HEK293 (cell line): ENCODE data around the gene MACROD1.

Source experiments
- CTCF ChIA-PET: fragments of 350-600 bp; formaldehyde crosslinking; extraction: SDS; loops from one replicate; lab custom pipeline; 2021; ENCODE audit warnings: antibody characterized with exemption; lab: Yijun Ruan, JAX
- POLR2A ChIA-PET: fragments of 300-600 bp; formaldehyde crosslinking; extraction: SDS; loops from one replicate; lab custom pipeline; 2020; ENCODE audit warnings: antibody characterized with exemption, inconsistent platforms; lab: Yijun Ruan, JAX
- H3K27ac ChIP-seq: fragments of 200-500 bp; sonication (Bioruptor generic); 2 replicates; pipeline ENCODE4 v1.5.1; 2014; ENCODE audit warnings: low read depth, low read length, control low read depth, inconsistent platforms; ENCODE audit errors: extremely low read depth
- H3K36me3 ChIP-seq, 2 experiments: fragments of 200-500 bp in 1 of 2; sonication (Bioruptor generic) in 1 of 2; 1 replicate in 1 of 2; 2 replicates in 1 of 2; pipeline ENCODE4 v1.5.1; 2014 to 2017; ENCODE audit warnings: inconsistent platforms in 2 of 2, low read length in 2 of 2; ENCODE audit not compliant: control insufficient read depth in 2 of 2, insufficient read depth in 1 of 2
- H3K4me1 ChIP-seq: fragments of 200-500 bp; sonication (Bioruptor generic); 2 replicates; pipeline ENCODE4 v1.5.1; 2014; ENCODE audit warnings: mild to moderate bottlenecking, low read length, inconsistent platforms; ENCODE audit not compliant: control insufficient read depth, insufficient read depth
- H3K4me3 ChIP-seq: 2 replicates; pipeline ENCODE4 v1.5.1; 2011; ENCODE audit warnings: low read depth, mild to moderate bottlenecking, control low read depth, low read length, moderate library complexity
- H3K9me3 ChIP-seq: fragments of 200-500 bp; sonication (Bioruptor generic); 2 replicates; pipeline ENCODE4 v1.5.1; 2014; ENCODE audit warnings: low read depth, low read length, inconsistent platforms; ENCODE audit not compliant: control insufficient read depth, insufficient read depth
- EGR2 ChIP-seq: fragments of 450-650 bp; formaldehyde crosslinking; IDR thresholded peaks from 2 replicates; pipeline ENCODE4 v1.5.1; 2016; ENCODE audit warnings: low read depth, missing biosample characterization, missing genetic modification characterization
- GLIS1 ChIP-seq: fragments of 450-650 bp; formaldehyde crosslinking; IDR thresholded peaks from 2 replicates; pipeline ENCODE4 v1.5.1; 2016; ENCODE audit warnings: missing biosample characterization, missing genetic modification characterization
- INSM2 ChIP-seq: fragments of 450-650 bp; formaldehyde crosslinking; IDR thresholded peaks from 2 replicates; pipeline ENCODE4 v1.5.1; 2016; ENCODE audit warnings: missing biosample characterization, missing genetic modification characterization
- KLF16 ChIP-seq: fragments of 450-650 bp; formaldehyde crosslinking; IDR thresholded peaks from 2 replicates; pipeline ENCODE4 v1.5.1; 2017; ENCODE audit warnings: missing biosample characterization, missing genetic modification characterization
- KLF8 ChIP-seq: fragments of 450-650 bp; formaldehyde crosslinking; IDR thresholded peaks from 2 replicates; pipeline ENCODE4 v1.5.1; 2016; ENCODE audit warnings: missing biosample characterization, missing genetic modification characterization
- PATZ1 ChIP-seq: fragments of 450-650 bp; formaldehyde crosslinking; IDR thresholded peaks from 2 replicates; pipeline ENCODE4 v1.5.1; 2016; ENCODE audit warnings: missing biosample characterization, missing genetic modification characterization
- SETDB1 ChIP-seq: IDR thresholded peaks from one replicate; pipeline ENCODE4 v1.6.1; 2017; ENCODE audit warnings: mild to moderate bottlenecking, low read length, moderate library complexity, mixed read lengths; ENCODE audit not compliant: insufficient read length
- ZEB2 ChIP-seq: fragments of 450-650 bp; formaldehyde crosslinking; IDR thresholded peaks from 2 replicates; pipeline ENCODE4 v1.5.1; 2016; ENCODE audit warnings: missing biosample characterization, missing genetic modification characterization
- ZFHX2 ChIP-seq: fragments of 450-650 bp; formaldehyde crosslinking; conservative IDR thresholded peaks from 2 replicates; pipeline ENCODE4 v1.5.1; 2016; ENCODE audit warnings: missing biosample characterization, missing genetic modification characterization
- ZIC2 ChIP-seq: fragments of 450-650 bp; formaldehyde crosslinking; IDR thresholded peaks from 2 replicates; pipeline ENCODE4 v1.5.1; 2016; ENCODE audit warnings: missing biosample characterization, missing genetic modification characterization
- ZNF19 ChIP-seq: fragments of 450-650 bp; formaldehyde crosslinking; IDR thresholded peaks from 2 replicates; pipeline ENCODE4; 2016; ENCODE audit warnings: missing biosample characterization, missing genetic modification characterization, low read depth
- ZNF280D ChIP-seq: fragments of 450-650 bp; formaldehyde crosslinking; IDR thresholded peaks from 2 replicates; pipeline ENCODE4 v1.5.1; 2016; ENCODE audit warnings: missing biosample characterization, missing genetic modification characterization
- ZNF302 ChIP-seq: fragments of 450-650 bp; formaldehyde crosslinking; IDR thresholded peaks from 2 replicates; pipeline ENCODE4 v1.5.1; 2016; ENCODE audit warnings: missing biosample characterization, missing genetic modification characterization, low read depth
- ZNF416 ChIP-seq: fragments of 450-650 bp; formaldehyde crosslinking; IDR thresholded peaks from 2 replicates; pipeline ENCODE4 v1.5.1; 2016; ENCODE audit warnings: missing biosample characterization, missing genetic modification characterization
- ZNF426 ChIP-seq: fragments of 450-650 bp; formaldehyde crosslinking; IDR thresholded peaks from 2 replicates; pipeline ENCODE4 v1.5.1; 2017; ENCODE audit warnings: missing biosample characterization, missing genetic modification characterization, mild to moderate bottlenecking, inconsistent platforms, moderate library complexity
- ZNF513 ChIP-seq: fragments of 450-650 bp; IDR thresholded peaks from 2 replicates; pipeline ENCODE4 v1.5.1; 2018; ENCODE audit warnings: missing biosample characterization, missing genetic modification characterization
- ZNF518A ChIP-seq: fragments of 450-650 bp; formaldehyde crosslinking; conservative IDR thresholded peaks from 2 replicates; pipeline ENCODE4 v1.5.1; 2016; ENCODE audit warnings: low read depth, missing biosample characterization, missing genetic modification characterization
- ZNF529 ChIP-seq: fragments of 450-650 bp; formaldehyde crosslinking; IDR thresholded peaks from 2 replicates; pipeline ENCODE4 v1.5.1; 2017; ENCODE audit warnings: missing genetic modification characterization, missing biosample characterization; ENCODE audit not compliant: insufficient replicate concordance
- ZNF664 ChIP-seq: fragments of 450-650 bp; formaldehyde crosslinking; IDR thresholded peaks from 2 replicates; pipeline ENCODE4 v1.5.1; 2016; ENCODE audit warnings: missing biosample characterization, missing genetic modification characterization

Gene MACROD1

GRCh38 chr11:64130618-64131017 is 35.3 kb downstream of the MACROD1 start:
- CTCF ChIA-PET, result interaction anchor here (0.6 kb wide), 1 partner anchor 647 kb away, joined by 3 read pairs; no protein-coding TSS in a partner anchor

GRCh38 chr11:64129403-64129802 is 36.5 kb downstream of the MACROD1 start:
- peaks cover 3% of the 10 kb centered on the region; the same call in 1 of the 2 replicates for H3K4me1 ChIP-seq
- POLR2A ChIA-PET, result no interaction called here
- H3K4me3 ChIP-seq, result no peak overlapping the region
- no peaks in the 10 kb centered on the region for H3K9me3 ChIP-seq
- CTCF ChIA-PET, result no interaction called here
- TF ChIP-seq ZNF19 (tag by site-specific recombination) (no peak), ZNF513 (tag by site-specific recombination) (no peak), ZNF416 (tag by site-specific recombination) (no peak), ZNF518A (tag by site-specific recombination) (no peak), ZNF529 (no peak), ZNF426 (tag by site-specific recombination) (no peak), EGR2 (tag by site-specific recombination) (peak; percentile 44; the same call in 1 of the 2 replicates), ZEB2 (tag by site-specific recombination) (no peak), INSM2 (tag by site-specific recombination) (no peak), GLIS1 (peak; percentile 91), ZFHX2 (tag by site-specific recombination) (0 out of 2 replicates have a peak, but pooled peaks have one; percentile 17), KLF8 (tag by site-specific recombination) (no peak), KLF16 (tag by site-specific recombination) (no peak), ZNF664 (tag by site-specific recombination) (no peak), ZNF280D (tag by site-specific recombination) (no peak)
- no peak overlapping the region for H3K27ac ChIP-seq
- no peaks in the 10 kb centered on the region for H3K36me3 ChIP-seq

More at GRCh38 chr11:64130618-64131017, 35.3 kb downstream of the MACROD1 start:
- Histone ChIP-seq H3K4me3 (no peak overlapping the region), H3K27ac (no peak overlapping the region), H3K36me3 (no peaks in the 10 kb centered on the region)
- POLR2A ChIA-PET, result no interaction called here
- no peak for TF ChIP-seq SETDB1
- no peak for TF ChIP-seq ZNF302 (tag by site-specific recombination)
- peak; percentile 53; the same call in 1 of the 2 replicates for TF ChIP-seq ZFHX2 (tag by site-specific recombination)
- TF ChIP-seq EGR2 (tag by site-specific recombination), result peak; percentile 82
- TF ChIP-seq PATZ1 (tag by site-specific recombination), result 0 out of 2 replicates have a peak, but pooled peaks have one; percentile 22
- TF ChIP-seq ZIC2 (tag by site-specific recombination), result peak; percentile 44; the same call in 1 of the 2 replicates
- TF ChIP-seq, all 188 proteins: peak for 4
- no peaks in the 10 kb centered on the region for H3K9me3 ChIP-seq
- peaks cover 3% of the 10 kb centered on the region; the same call in 1 of the 2 replicates for H3K4me1 ChIP-seq
